Left hindlimb (tissue), 1 donor: ENCODE measurements around the gene MYL6.
"Not testable (repeated sequence)": the region's sequence is repeated elsewhere in the genome, so short reads cannot be mapped to it uniquely, and the experiment has no call there.

Source experiments
- DNase-seq: peaks from one replicate; pipeline ENCODE4 v3.0.0-alpha.2; 2018

MYL6 gene

GRCh38 chr12:56129942-56130495 is 28.1 kb upstream of the MYL6 start:
- DNase-seq, result no peak

- DNase-seq, result no peak
These were observed 27.3 kb upstream of the MYL6 start for GRCh38 chr12:56130876-56131275.

- no peak for DNase-seq
These were observed 23.3 kb upstream of the MYL6 start for GRCh38 chr12:56134897-56135296.

- no peak for DNase-seq
These were observed 20.1 kb upstream of the MYL6 start for GRCh38 chr12:56137853-56138571.

- DNase-seq, result no peak
These were observed 16.0 kb upstream of the MYL6 start for GRCh38 chr12:56141946-56142784.

- DNase-seq, result no peak
These were observed 14.9 kb upstream of the MYL6 start for GRCh38 chr12:56143217-56143616.

GRCh38 chr12:56143870-56144269 is 14.3 kb upstream of the MYL6 start:
- DNase-seq, result no peak

GRCh38 chr12:56145217-56145616 is 12.9 kb upstream of the MYL6 start:
- no peak for DNase-seq

- no peak for DNase-seq
These were observed 11.4 kb upstream of the MYL6 start for GRCh38 chr12:56146492-56147460.

GRCh38 chr12:56150563-56150962 is 7.6 kb upstream of the MYL6 start:
- DNase-seq, result no peak

- DNase-seq, result no peak
These were observed 6.5 kb upstream of the MYL6 start for GRCh38 chr12:56151672-56152131.

GRCh38 chr12:56152132-56152755 is 5.9 kb upstream of the MYL6 start, which contains the start of gene MYL6B:
Gene MYL6B, plus strand, starts transcription at chr12:56152587. Its CDS starts 1,332 bp downstream, at chr12:56153919.
- DNase-seq, result peak; percentile 93

GRCh38 chr12:56152756-56153677 is 5.1 kb upstream of the MYL6 start:
- DNase-seq, result no peak

- DNase-seq, result no peak
These were observed 4.5 kb upstream of the MYL6 start for GRCh38 chr12:56153678-56154065.

- DNase-seq, result no peak
These were observed 3.9 kb upstream of the MYL6 start for GRCh38 chr12:56154246-56154771.

GRCh38 chr12:56154818-56155217 is 3.3 kb upstream of the MYL6 start:
- DNase-seq, result no peak

GRCh38 chr12:56155256-56155845 is 2.8 kb upstream of the MYL6 start:
- no peak for DNase-seq

GRCh38 chr12:56156464-56157200 is 1.5 kb upstream of the MYL6 start:
- DNase-seq, result not testable (repeated sequence)
